H1 (cell line): ENCODE results near the gene REG1A. TPM values are rescaled to one million over a fixed set of nuclear protein-coding genes. Genes with fewer than 3 reads are reported as not detected.

Experiments
- CTCF ChIA-PET: fragments of 300-600 bp; sonication (Branson Sonifier 250); formaldehyde crosslinking; loops from one replicate; lab custom pipeline; 2021; ENCODE audit not compliant: partially characterized antibody; lab: Charles Lee
- POLR2A ChIA-PET: fragments of 300-600 bp; sonication (Branson Sonifier 250); formaldehyde crosslinking; loops from one replicate; lab custom pipeline; 2021; ENCODE audit warnings: inconsistent platforms; ENCODE audit not compliant: partially characterized antibody; lab: Charles Lee
- DNase-seq, 2 experiments: peaks; one replicate each; pipeline versions ENCODE4 v3.0.0 to v3.0.0-alpha.2; 2010 to 2022; ENCODE audit warnings: low spot score in 2 of 2, low read depth in 1 of 2, mixed read lengths in 1 of 2
- FAIRE-seq: peaks from 2 replicates; lab custom pipeline; 2011; peaks lifted over from hg19 to GRCh38; lab: Jason Lieb, UNC
- H2AFZ ChIP-seq: 2 replicates; pipeline ENCODE4 v1.8.1; 2012; ENCODE audit warnings: low read length, inconsistent platforms
- H2AK5ac ChIP-seq: 2 replicates; pipeline ENCODE4 v1.6.1; 2013; ENCODE audit warnings: low read depth, low read length
- H2BK120ac ChIP-seq: replicated peaks from 2 replicates; pipeline ENCODE3; 2013; ENCODE audit warnings: low read depth, low read length, inconsistent platforms
- H2BK12ac ChIP-seq: 2 replicates; pipeline ENCODE4 v1.6.1; 2013; ENCODE audit warnings: low read depth, low read length
- H2BK15ac ChIP-seq: 2 replicates; pipeline ENCODE4 v1.6.1; 2013; ENCODE audit warnings: low read length
- H2BK20ac ChIP-seq: 2 replicates; pipeline ENCODE4 v1.6.1; 2013; ENCODE audit warnings: low read length
- H2BK5ac ChIP-seq: 2 replicates; pipeline ENCODE4 v1.6.1; 2013; ENCODE audit warnings: low read depth, low read length
- H3K14ac ChIP-seq: 2 replicates; pipeline ENCODE4 v1.6.1; 2013; ENCODE audit warnings: inconsistent platforms; ENCODE audit not compliant: insufficient read length
- H3K18ac ChIP-seq: 2 replicates; pipeline ENCODE4 v1.6.1; 2013; ENCODE audit warnings: low read length; ENCODE audit errors: extremely low read depth
- H3K23ac ChIP-seq: 2 replicates; pipeline ENCODE4 v1.6.1; 2013; ENCODE audit warnings: inconsistent platforms; ENCODE audit not compliant: insufficient read length
- H3K23me2 ChIP-seq: 2 replicates; pipeline ENCODE4 v1.6.1; 2013; ENCODE audit warnings: low read depth, low read length
- H3K27ac ChIP-seq: 2 replicates; pipeline ENCODE4 v1.6.1; 2011; ENCODE audit warnings: low read depth, low read length, inconsistent platforms
- H3K27me3 ChIP-seq, 4 experiments: replicated peaks in 1 of 4; 1 replicate in 1 of 4; 2 replicates in 3 of 4; pipeline versions ENCODE4 v1.6.1 to v1.8.1; 2011 to 2013; ENCODE audit warnings: low read length in 3 of 4, mild to moderate bottlenecking in 3 of 4, inconsistent platforms in 2 of 4, mixed read lengths in 2 of 4, moderate library complexity in 1 of 4; ENCODE audit not compliant: control insufficient read depth in 3 of 4, insufficient read depth in 3 of 4; ENCODE audit errors: extremely low read depth in 1 of 4
- H3K36me3 ChIP-seq, 4 experiments: 2 replicates each; pipeline versions ENCODE4 v1.6.1 to v1.8.1; 2011 to 2013; ENCODE audit warnings: mild to moderate bottlenecking in 4 of 4, low read length in 3 of 4, moderate library complexity in 2 of 4, control low read depth in 1 of 4, inconsistent platforms in 1 of 4; ENCODE audit not compliant: insufficient read depth in 4 of 4, control insufficient read depth in 2 of 4
- H3K4ac ChIP-seq: replicated peaks from 2 replicates; pipeline ENCODE3; 2013; ENCODE audit warnings: low read length, low read depth, mixed read lengths, inconsistent platforms; ENCODE audit not compliant: insufficient read length
- H3K4me1 ChIP-seq, 4 experiments: replicated peaks in 1 of 4; 1 replicate in 1 of 4; 2 replicates in 3 of 4; pipeline versions ENCODE4 v1.6.1 to v1.8.1; 2011 to 2013; ENCODE audit warnings: low read length in 3 of 4, inconsistent platforms in 2 of 4, mixed read lengths in 1 of 4; ENCODE audit not compliant: insufficient read depth in 4 of 4, control insufficient read depth in 3 of 4
- H3K4me2 ChIP-seq, 2 experiments: 2 replicates each; pipeline versions ENCODE4 v1.6.1 to v1.8.1; 2011 to 2013; ENCODE audit warnings: low read depth in 2 of 2, low read length in 2 of 2, control low read depth in 1 of 2, inconsistent platforms in 1 of 2, mild to moderate bottlenecking in 1 of 2; ENCODE audit not compliant: insufficient read depth in 1 of 2
- H3K4me3 ChIP-seq, 4 experiments: fragments of 200-600, 300-600 bp in 1 of 4; sonication (generic), shearing (Covaris generic), sonication (Bioruptor Twin) in 1 of 4; 2 replicates each; pipeline versions ENCODE4 v1.5.1 to v1.8.1; 2011 to 2016; ENCODE audit warnings: low read length in 4 of 4, low read depth in 3 of 4, control low read depth in 2 of 4, inconsistent platforms in 2 of 4, mild to moderate bottlenecking in 2 of 4, mixed read lengths in 1 of 4, moderate library complexity in 1 of 4; ENCODE audit not compliant: insufficient read depth in 2 of 4; ENCODE audit errors: extremely low read depth in 1 of 4
- H3K56ac ChIP-seq: replicated peaks from 2 replicates; pipeline ENCODE3; 2013; ENCODE audit warnings: low read depth, mild to moderate bottlenecking, mixed read lengths, low read length, inconsistent platforms; ENCODE audit not compliant: insufficient read length
- H3K79me1 ChIP-seq: 2 replicates; pipeline ENCODE4 v1.6.1; 2013; ENCODE audit warnings: low read depth, low read length, control low read depth
- H3K79me2 ChIP-seq, 2 experiments: 2 replicates each; pipeline versions ENCODE4 v1.6.1 to v1.8.1; 2012 to 2013; ENCODE audit warnings: low read length in 2 of 2, mild to moderate bottlenecking in 2 of 2, inconsistent platforms in 1 of 2; ENCODE audit not compliant: insufficient read depth in 2 of 2, control insufficient read depth in 1 of 2
- H3K9ac ChIP-seq, 4 experiments: replicated peaks in 1 of 4; 1 replicate in 1 of 4; 2 replicates in 3 of 4; pipeline versions ENCODE4 v1.6.1 to v1.8.1; 2011 to 2013; ENCODE audit warnings: low read depth in 3 of 4, low read length in 3 of 4, control low read depth in 2 of 4, mild to moderate bottlenecking in 2 of 4, moderate library complexity in 2 of 4, inconsistent platforms in 1 of 4; ENCODE audit errors: extremely low read depth in 1 of 4
- H3K9me3 ChIP-seq, 2 experiments: 2 replicates each; pipeline versions ENCODE4 v1.6.1 to v1.8.1; 2012 to 2013; ENCODE audit warnings: mild to moderate bottlenecking in 2 of 2, moderate library complexity in 2 of 2, control low read depth in 1 of 2, inconsistent platforms in 1 of 2, low read depth in 1 of 2, low read length in 1 of 2, mixed read lengths in 1 of 2; ENCODE audit not compliant: insufficient read depth in 2 of 2
- H4K20me1 ChIP-seq, 2 experiments: replicated peaks in 1 of 2; 2 replicates each; pipeline versions ENCODE3 to v1.8.1; 2011 to 2013; ENCODE audit warnings: inconsistent platforms in 2 of 2, low read length in 2 of 2, mild to moderate bottlenecking in 1 of 2; ENCODE audit not compliant: insufficient read depth in 2 of 2, control insufficient read depth in 1 of 2
- H4K5ac ChIP-seq: 2 replicates; pipeline ENCODE4 v1.6.1; 2013; ENCODE audit warnings: low read length, low read depth, mixed read lengths, inconsistent platforms; ENCODE audit not compliant: insufficient read length
- H4K8ac ChIP-seq: 2 replicates; pipeline ENCODE4 v1.8.0; 2013; ENCODE audit warnings: mild to moderate bottlenecking, moderate library complexity, low read length, inconsistent platforms; ENCODE audit not compliant: insufficient read depth; ENCODE audit errors: extremely low read depth
- H4K91ac ChIP-seq: replicated peaks from 2 replicates; pipeline ENCODE3; 2013; ENCODE audit warnings: low read length, mixed read lengths, inconsistent platforms; ENCODE audit not compliant: insufficient read length
- EZH2 ChIP-seq: fragments of 200-600 bp; sonication (generic); IDR thresholded peaks from 2 replicates; pipeline ENCODE4 v1.7.1; 2012; ENCODE audit warnings: low read depth, mild to moderate bottlenecking, moderate library complexity, low read length, inconsistent platforms; ENCODE audit not compliant: severe bottlenecking
- PHF8 ChIP-seq: fragments of 200-600 bp; sonication (generic); conservative IDR thresholded peaks from 2 replicates; pipeline ENCODE4 v1.7.1; 2012; ENCODE audit warnings: low read depth, mild to moderate bottlenecking, inconsistent platforms, low read length, moderate library complexity
- WGBS, 2 experiments: shearing (Covaris generic) in 1 of 2; methylation state at CpG; one replicate each; pipeline versions ENCODE4 v1.1.6 to v1.1.7; 2013 to 2015; ENCODE audit warnings: low lambda C conversion rate in 2 of 2, mixed read lengths in 2 of 2, inconsistent platforms in 1 of 2, low coverage in 1 of 2, missing lambda C conversion rate in 1 of 2; ENCODE audit not compliant: insufficient replicate concordance in 2 of 2, insufficient coverage in 1 of 2, insufficient read length in 1 of 2; ENCODE audit errors: extremely low coverage in 1 of 2, missing lambda C conversion rate in 1 of 2; 5-methylcytosine and 5-hydroxymethylcytosine counted together
- polyA plus RNA-seq, 7 experiments: library from polyadenylated mRNA; depleted of rRNA in 3 of 7; stranded (reverse) in 5 of 7; unstranded in 2 of 7; fragments of >200 nt in 5 of 7; fragments of 200-250 nt in 2 of 7; gene quantifications; 1 replicate in 5 of 7; 2 replicates in 1 of 7; 4 replicates in 1 of 7; pipeline versions ENCODE4 v1.2.1 to v1.2.3, GENCODE V29; 2011 to 2013; ENCODE audit warnings: missing spikeins in 2 of 7, mixed read lengths in 2 of 7
- total RNA-seq: library from RNA; stranded (reverse); fragmentation: NEBNext Ultra II Directional; extraction: Animal tissue kit (Norgen Biotek cat#: 25700); gene quantifications from 2 replicates; pipeline ENCODE4 v1.2.1, GENCODE V29; 2021
- TF ChIP-seq, protein P1 (sequence below): IDR thresholded peaks from 2 replicates; pipeline ENCODE4 v1.6.1; 2012; ENCODE audit warnings: low read length, inconsistent platforms

REG1A gene
- total and polyA plus RNA-seq, 2 of the 8 experiments (the other 6 are each of a cell fraction or from before 2014, with no cell fraction given): not detected

DNA sequence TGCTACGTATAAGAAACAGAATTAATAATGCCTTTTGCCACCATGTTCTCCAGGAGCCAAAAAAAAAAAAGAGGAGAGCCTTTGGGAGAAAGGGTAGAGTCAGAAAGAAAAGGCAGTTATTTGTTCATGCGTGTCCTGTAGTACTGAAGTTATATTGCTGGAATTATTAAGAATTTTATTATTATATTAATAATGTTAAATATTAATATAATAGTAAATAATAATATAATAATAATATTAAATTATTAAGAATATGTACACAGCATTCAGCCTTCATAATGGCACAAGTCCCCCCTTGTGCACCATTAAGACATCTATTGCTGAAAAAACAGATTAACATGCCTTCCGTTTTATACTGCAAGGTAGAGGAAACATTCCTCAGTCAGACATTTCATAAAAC, 8.1 kb downstream of the REG1A start:
- no peak overlapping the region for H3K14ac ChIP-seq
- no peak overlapping the region for H3K27ac ChIP-seq
- ChIA-PET POLR2A (no interaction called here), CTCF (no interaction called here)
- no peaks in the 10 kb centered on the region for H4K20me1 ChIP-seq
- H3K23me2 ChIP-seq: no peaks in the 10 kb centered on the region
- FAIRE-seq: no peak
- H3K4me1 ChIP-seq: no peaks in the 10 kb centered on the region
- H4K91ac ChIP-seq: no peak overlapping the region
- H3K18ac ChIP-seq: no peak overlapping the region
- H3K79me1 ChIP-seq: no peaks in the 10 kb centered on the region
- no peak overlapping the region for H4K5ac ChIP-seq
- no peak overlapping the region for H3K9ac ChIP-seq
- TF ChIP-seq, protein P1, sequence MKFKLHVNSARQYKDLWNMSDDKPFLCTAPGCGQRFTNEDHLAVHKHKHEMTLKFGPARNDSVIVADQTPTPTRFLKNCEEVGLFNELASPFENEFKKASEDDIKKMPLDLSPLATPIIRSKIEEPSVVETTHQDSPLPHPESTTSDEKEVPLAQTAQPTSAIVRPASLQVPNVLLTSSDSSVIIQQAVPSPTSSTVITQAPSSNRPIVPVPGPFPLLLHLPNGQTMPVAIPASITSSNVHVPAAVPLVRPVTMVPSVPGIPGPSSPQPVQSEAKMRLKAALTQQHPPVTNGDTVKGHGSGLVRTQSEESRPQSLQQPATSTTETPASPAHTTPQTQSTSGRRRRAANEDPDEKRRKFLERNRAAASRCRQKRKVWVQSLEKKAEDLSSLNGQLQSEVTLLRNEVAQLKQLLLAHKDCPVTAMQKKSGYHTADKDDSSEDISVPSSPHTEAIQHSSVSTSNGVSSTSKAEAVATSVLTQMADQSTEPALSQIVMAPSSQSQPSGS: no peak
- no peak for TF ChIP-seq PHF8
- no peak for TF ChIP-seq EZH2
- H4K8ac ChIP-seq: no peak overlapping the region
- H2BK120ac ChIP-seq: no peak overlapping the region
- H3K4me3 ChIP-seq: no peak overlapping the region
- H2AK5ac ChIP-seq: no peak overlapping the region
- H2BK5ac ChIP-seq: no peak overlapping the region
- no peak overlapping the region for H2BK12ac ChIP-seq
- H3K56ac ChIP-seq: no peak overlapping the region
- H3K23ac ChIP-seq: no peak overlapping the region
- H2AFZ ChIP-seq: no peak overlapping the region
- H3K4ac ChIP-seq: no peak overlapping the region
- H2BK20ac ChIP-seq: no peak overlapping the region
- H3K36me3 ChIP-seq: no peaks in the 10 kb centered on the region
- DNase-seq: no peak
- H3K4me2 ChIP-seq: no peak overlapping the region
- no peaks in the 10 kb centered on the region for H3K9me3 ChIP-seq
- H3K79me2 ChIP-seq: no peaks in the 10 kb centered on the region
- H2BK15ac ChIP-seq: no peak overlapping the region
- no peaks in the 10 kb centered on the region for H3K27me3 ChIP-seq
- WGBS, 2 experiments: 94% methylated on average over 3 of the region's 3 CpGs; no CpG with 5 or more reads in 1 of the 2 experiments
